Stimulated activated CD4-positive, alpha-beta T cell treated with anti-CD3 and anti-CD28 coated beads, Interleukin-2, amount 100 ng/mL, for 4 hours (primary cell): ENCODE data around the gene ZNF600.
A peak's percentile ranks its signal among the peaks of the same experiment; 100 is the strongest.
"Not testable (repeated sequence)": the region's sequence is repeated elsewhere in the genome, so short reads cannot be mapped to it uniquely, and the experiment has no call there.

Experiments
- DNase-seq: peaks from one replicate; pipeline ENCODE4 v3.0.0-alpha.2; 2020; ENCODE audit warnings: low read depth

The ZNF600 gene

GRCh38 chr19:52741951-52742485 lies 44.6 kb downstream of the ZNF600 start:
- DNase-seq = no peak

DNA sequence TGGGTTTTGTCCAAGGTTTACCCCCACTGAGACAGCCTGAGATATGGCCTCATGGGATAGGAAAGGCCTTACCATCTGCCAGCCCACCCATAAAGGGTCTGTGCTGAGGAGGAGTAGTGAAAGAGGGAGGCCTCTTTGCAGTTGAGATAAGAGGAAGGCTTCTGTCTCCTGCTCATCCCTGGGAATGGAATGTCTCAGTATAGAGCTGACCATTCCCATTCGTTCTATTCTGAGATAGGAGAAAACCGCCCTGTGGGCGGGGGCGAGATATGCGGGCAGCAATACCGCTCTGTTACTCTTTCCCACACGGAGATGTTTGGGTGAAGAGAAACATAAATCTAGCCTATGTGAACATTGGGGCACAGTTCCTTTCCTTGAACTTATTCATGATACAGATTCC lies 45.2 kb downstream of the ZNF600 start:
- not testable (repeated sequence) for DNase-seq

- DNase-seq = no peak
These were observed 47.0 kb downstream of the ZNF600 start for GRCh38 chr19:52739576-52739975.

DNA sequence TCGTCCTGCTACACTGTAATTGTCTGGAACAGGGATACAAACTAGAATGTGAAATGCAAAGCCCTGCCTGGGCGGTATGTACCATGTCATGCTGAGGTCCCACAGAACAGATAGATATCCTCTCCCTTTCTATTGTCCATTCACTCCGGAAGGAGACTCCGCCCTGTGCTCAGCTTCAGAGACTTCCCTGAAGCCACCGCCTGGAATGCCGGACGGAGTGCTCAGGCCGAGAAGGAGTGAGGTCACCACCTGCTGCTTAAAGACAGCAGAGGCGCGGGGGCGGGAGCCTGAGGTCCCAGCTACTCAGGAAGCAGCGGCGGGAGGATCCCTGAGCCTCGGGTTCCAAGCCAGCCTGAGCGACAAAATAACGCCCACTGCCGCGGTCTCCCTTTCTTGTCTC lies 50.9 kb downstream of the ZNF600 start:
- DNase-seq = no peak

DNA sequence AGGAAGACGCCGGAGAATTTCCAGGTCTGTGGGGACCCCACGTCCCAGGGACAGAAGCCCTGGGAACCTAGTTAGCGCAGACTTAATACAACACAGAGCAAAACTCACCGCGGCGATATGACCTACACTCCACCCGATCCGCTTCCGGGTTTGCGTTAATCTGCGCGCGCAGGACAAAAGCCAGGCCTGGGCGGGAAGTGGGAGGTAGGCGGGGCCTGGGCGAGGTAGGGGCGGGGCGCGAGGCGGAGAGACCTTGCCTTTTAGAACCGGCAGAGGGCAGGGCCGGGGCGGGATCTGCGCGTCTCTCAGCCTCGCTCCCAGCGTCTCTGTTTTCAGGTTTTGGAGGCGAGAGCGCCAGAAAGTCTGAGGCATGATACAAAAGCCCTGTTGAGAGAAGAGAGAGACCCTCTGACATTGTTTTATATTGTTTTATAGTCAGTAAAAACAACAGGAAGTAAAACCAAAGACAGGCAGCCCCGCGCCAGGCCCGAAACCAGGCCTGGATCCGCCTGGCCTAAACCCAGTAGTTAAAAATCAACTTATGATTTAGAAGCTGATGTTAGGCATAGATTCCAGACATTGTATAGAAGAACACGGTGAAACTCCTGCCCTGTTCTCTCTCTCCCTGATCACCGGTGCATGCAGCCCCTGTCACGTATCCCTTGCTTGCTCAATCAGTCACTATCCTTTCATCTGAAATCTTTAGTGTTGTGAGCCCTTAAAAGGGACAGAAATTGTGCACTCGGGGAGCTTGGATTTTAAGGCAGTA lies 51.5 kb downstream of the ZNF600 start, which contains the start of gene ZNF611:
TSS of gene ZNF611 (minus strand) at position 152 of the 769 bp plus-strand sequence. CDS start 19,150 bp downstream, outside the sequence.
- DNase-seq = peak; percentile 98

- DNase-seq = no peak
These were observed 52.2 kb downstream of the ZNF600 start for GRCh38 chr19:52734331-52734892.

- not testable (repeated sequence) for DNase-seq
These were observed 60.5 kb downstream of the ZNF600 start for GRCh38 chr19:52726051-52726450.

DNA sequence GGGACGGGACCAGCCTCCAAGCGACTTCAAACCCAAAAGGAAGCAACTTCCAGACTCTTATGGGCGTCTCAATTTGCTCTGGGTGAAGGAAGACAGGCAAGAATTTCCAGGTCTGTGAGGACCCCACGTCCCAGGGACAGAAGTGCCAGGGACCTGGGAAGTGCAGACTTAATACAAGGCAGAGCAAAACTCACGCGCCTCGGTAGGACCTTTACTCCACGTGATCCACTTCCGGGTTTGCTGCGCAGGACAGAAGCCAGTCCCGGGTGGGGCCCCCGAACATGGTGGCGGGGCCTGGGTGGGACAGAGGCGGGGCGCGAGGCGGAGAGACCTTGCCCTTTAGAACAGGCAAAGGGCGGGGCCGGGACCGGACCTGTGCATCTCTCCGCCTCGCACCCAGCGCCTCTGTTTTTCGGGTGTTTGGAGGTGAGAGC lies 61.0 kb downstream of the ZNF600 start:
- DNase-seq = no peak

- no peak for DNase-seq
These were observed 61.7 kb downstream of the ZNF600 start for GRCh38 chr19:52724701-52725514.

- DNase-seq = not testable (repeated sequence)
These were observed 62.5 kb downstream of the ZNF600 start for GRCh38 chr19:52723907-52724598.

GRCh38 chr19:52722062-52723003 lies 64.3 kb downstream of the ZNF600 start:
- no peak for DNase-seq

- not testable (repeated sequence) for DNase-seq
These were observed 66.0 kb downstream of the ZNF600 start for GRCh38 chr19:52720541-52720940.

DNA sequence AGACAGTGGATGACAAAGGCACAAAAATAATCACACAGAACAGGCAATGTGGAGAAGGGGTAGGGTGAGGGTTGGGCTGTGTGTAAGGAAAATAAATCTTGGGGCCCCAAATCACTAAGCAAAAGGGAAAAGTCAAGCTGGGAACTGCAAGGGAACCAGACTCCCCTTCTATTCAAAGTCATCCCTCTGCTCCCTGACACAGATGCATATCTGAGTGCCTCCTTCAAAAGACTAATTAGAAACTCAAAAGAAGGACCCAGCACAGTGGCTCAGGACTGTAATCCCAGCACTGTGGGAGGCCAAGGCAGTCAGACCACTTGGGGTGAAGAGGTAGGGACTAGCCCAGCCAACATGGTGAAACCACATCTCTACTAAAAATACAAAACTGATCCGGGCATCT lies 70.1 kb downstream of the ZNF600 start:
- no peak for DNase-seq

DNA sequence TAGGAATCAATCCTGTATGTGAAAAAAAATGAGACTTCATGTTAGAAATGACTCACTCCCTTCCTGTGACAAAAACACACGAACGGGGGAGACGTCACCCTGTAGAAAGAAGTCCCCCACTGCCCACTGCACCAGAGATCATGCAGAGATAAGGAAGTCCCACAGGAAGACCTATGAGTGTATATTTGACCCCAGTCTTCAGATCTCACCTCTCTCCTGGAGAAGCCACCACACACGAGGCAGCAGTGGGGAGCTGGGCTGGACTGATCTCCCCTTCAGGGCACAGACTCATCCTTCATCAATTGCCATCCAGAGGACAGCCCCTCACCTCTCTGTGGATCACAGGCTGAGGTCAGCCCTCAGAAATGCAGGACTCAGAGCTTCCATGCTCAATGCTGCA lies 70.7 kb downstream of the ZNF600 start:
- DNase-seq = not testable (repeated sequence)

GRCh38 chr19:52715330-52715729 lies 71.3 kb downstream of the ZNF600 start:
- DNase-seq = not testable (repeated sequence)
